K562 treated with DMSO at 1 percent for 24 hours (cell line): ENCODE measurements around the gene PKD2. TPM values are rescaled to one million over a fixed set of nuclear protein-coding genes. Genes with fewer than 3 reads are reported as not detected.

Experiments used
- total RNA-seq: library from RNA; unstranded; fragments of 300-600 nt; gene quantifications from 2 replicates; pipeline ENCODE4 v1.2.3, GENCODE V29; 2022; ENCODE audit warnings: low read depth; ENCODE audit not compliant: insufficient read depth

The PKD2 gene
- 0.50 and 1.4 TPM in 2 replicates for total RNA-seq

DNA sequence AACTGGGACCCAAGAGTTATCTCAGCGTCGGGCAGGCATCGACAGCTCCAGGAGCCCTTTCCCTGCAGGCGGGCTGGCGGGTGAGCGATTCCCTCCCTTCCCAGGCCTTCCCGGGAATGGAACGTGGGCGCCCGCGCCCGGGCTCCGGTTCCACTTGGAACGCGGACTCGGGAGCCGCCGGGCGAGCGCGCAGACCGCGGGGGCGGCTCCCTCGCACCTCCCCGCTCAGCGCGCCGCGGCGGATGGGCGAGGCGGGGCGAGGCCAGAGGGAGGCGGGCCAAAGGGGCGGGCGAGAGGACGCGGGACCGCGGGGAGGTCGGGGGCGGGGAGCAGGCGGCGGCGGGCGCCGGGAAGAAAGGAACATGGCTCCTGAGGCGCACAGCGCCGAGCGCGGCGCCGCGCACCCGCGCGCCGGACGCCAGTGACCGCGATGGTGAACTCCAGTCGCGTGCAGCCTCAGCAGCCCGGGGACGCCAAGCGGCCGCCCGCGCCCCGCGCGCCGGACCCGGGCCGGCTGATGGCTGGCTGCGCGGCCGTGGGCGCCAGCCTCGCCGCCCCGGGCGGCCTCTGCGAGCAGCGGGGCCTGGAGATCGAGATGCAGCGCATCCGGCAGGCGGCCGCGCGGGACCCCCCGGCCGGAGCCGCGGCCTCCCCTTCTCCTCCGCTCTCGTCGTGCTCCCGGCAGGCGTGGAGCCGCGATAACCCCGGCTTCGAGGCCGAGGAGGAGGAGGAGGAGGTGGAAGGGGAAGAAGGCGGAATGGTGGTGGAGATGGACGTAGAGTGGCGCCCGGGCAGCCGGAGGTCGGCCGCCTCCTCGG is at the start of gene PKD2:
TSS of gene PKD2 (plus strand) at position 332 of the 818 bp plus-strand sequence. CDS start at position 431, 99 bp downstream.

GRCh38 chr4:87975466-87975865 is 32.0 kb upstream of the PKD2 start, which contains the start of gene SPP1:
Gene SPP1 (plus strand): TSS chr4:87975714. CDS start chr4:87976896, 1,182 bp downstream.

Other genes with a start within 250 kb of the PKD2 start
- gene IBSP, start 208.1 kb upstream of the PKD2 start, total RNA-seq: not detected in 2 replicates
- not detected in 2 replicates for gene MEPE, start 174.7 kb upstream of the PKD2 start, total RNA-seq
- gene SPP1, start 31.9 kb upstream of the PKD2 start, total RNA-seq: not detected in 2 replicates
- 0.13 and 0.14 TPM in 2 replicates for gene ABCG2, start 151.0 kb downstream of the PKD2 start, total RNA-seq